Neural cell (in vitro differentiated cells): ENCODE data around the gene TMEM80. TPM values are rescaled to one million over a fixed set of nuclear protein-coding genes. Genes with fewer than 3 reads are reported as not detected.

Experiments used
- H2AFZ ChIP-seq: fragments of 200-600, 300-800 bp; sonication (generic), shearing (Covaris generic); 2 replicates; pipeline ENCODE4 v1.6.0; 2014; ENCODE audit warnings: low read depth, mild to moderate bottlenecking, antibody characterized with exemption, low read length, moderate library complexity
- H3F3A ChIP-seq: fragments of 200-600 bp; shearing (Covaris generic); 2 replicates; pipeline ENCODE4 v1.6.1; 2016; ENCODE audit warnings: mild to moderate bottlenecking, moderate library complexity, mixed read lengths, antibody characterized with exemption, low read length; ENCODE audit not compliant: insufficient read depth, poor library complexity, severe bottlenecking
- H3K27ac ChIP-seq: fragments of 200-600, 300-800 bp; sonication (generic), shearing (Covaris generic); 2 replicates; pipeline ENCODE4 v1.5.1; 2014; ENCODE audit warnings: mild to moderate bottlenecking, low read length, moderate library complexity
- H3K27me3 ChIP-seq: fragments of 300-800, 200-600 bp; sonication (generic), shearing (Covaris generic); 2 replicates; pipeline ENCODE4 v1.6.0; 2014; ENCODE audit warnings: mild to moderate bottlenecking, low read depth, low read length, moderate library complexity; ENCODE audit not compliant: insufficient read depth
- H3K36me3 ChIP-seq: fragments of 300-800, 200-600 bp; sonication (generic), shearing (Covaris generic); 2 replicates; pipeline ENCODE4 v1.5.1; 2014; ENCODE audit warnings: mild to moderate bottlenecking, antibody characterized with exemption, low read length, moderate library complexity; ENCODE audit not compliant: insufficient read depth
- H3K4me2 ChIP-seq: fragments of 300-800, 200-600 bp; sonication (generic), shearing (Covaris generic); 2 replicates; pipeline ENCODE4 v1.6.0; 2014; ENCODE audit warnings: mild to moderate bottlenecking, low read length
- H3K4me3 ChIP-seq: fragments of 300-800, 200-600 bp; sonication (generic), shearing (Covaris generic); 2 replicates; pipeline ENCODE4 v1.5.1; 2014; ENCODE audit warnings: mild to moderate bottlenecking, low read length, moderate library complexity
- H3K79me2 ChIP-seq: fragments of 200-600 bp; shearing (Covaris generic); replicated peaks from 2 replicates; pipeline ENCODE4 v1.6.0; 2014; ENCODE audit warnings: mild to moderate bottlenecking, low read length, moderate library complexity; ENCODE audit not compliant: insufficient read depth
- H3K9ac ChIP-seq: fragments of 300-800, 200-600 bp; sonication (generic), shearing (Covaris generic); 2 replicates; pipeline ENCODE4 v1.6.1; 2016; ENCODE audit warnings: mild to moderate bottlenecking, low read length, mixed read lengths
- H3K9me2 ChIP-seq: fragments of 200-600 bp; shearing (Covaris generic); 2 replicates; pipeline ENCODE4 v1.6.1; 2016; ENCODE audit warnings: mild to moderate bottlenecking, low read length, mixed read lengths; ENCODE audit not compliant: insufficient read depth
- H3K9me3 ChIP-seq: fragments of 200-600, 300-800 bp; sonication (generic), shearing (Covaris generic); 2 replicates; pipeline ENCODE4 v1.6.1; 2016; ENCODE audit warnings: mild to moderate bottlenecking, mixed run types, low read length, moderate library complexity, mixed read lengths
- H4K20me1 ChIP-seq: fragments of 200-600 bp; shearing (Covaris generic); 2 replicates; pipeline ENCODE4 v1.6.1; 2016; ENCODE audit warnings: mild to moderate bottlenecking, mixed run types; ENCODE audit not compliant: insufficient read depth
- CTCF ChIP-seq: fragments of 450-650 bp; IDR thresholded peaks from 2 replicates; pipeline ENCODE4 v1.5.1; 2014; ENCODE audit warnings: antibody characterized with exemption, mild to moderate bottlenecking, moderate library complexity; ENCODE audit not compliant: poor library complexity, severe bottlenecking
- EP300 ChIP-seq: fragments of 450-650 bp; conservative IDR thresholded peaks from 2 replicates; pipeline ENCODE4 v1.6.1; 2014; ENCODE audit warnings: antibody characterized with exemption, mild to moderate bottlenecking, moderate library complexity; ENCODE audit not compliant: poor library complexity, severe bottlenecking
- EZH2 ChIP-seq: fragments of 200-600, 300-800 bp; shearing (Covaris generic), sonication (generic); IDR thresholded peaks from 2 replicates; pipeline ENCODE4 v1.6.1; 2014; ENCODE audit warnings: antibody characterized with exemption, low read length, borderline replicate concordance, mild to moderate bottlenecking; ENCODE audit not compliant: insufficient read depth, poor library complexity, severe bottlenecking
- MXI1 ChIP-seq: fragments of 450-650 bp; conservative IDR thresholded peaks from 2 replicates; pipeline ENCODE4 v1.6.1; 2014; ENCODE audit warnings: antibody characterized with exemption, mild to moderate bottlenecking; ENCODE audit not compliant: poor library complexity, severe bottlenecking
- POLR2AphosphoS5 ChIP-seq: IDR thresholded peaks from 2 replicates; pipeline ENCODE4 v1.6.1; 2012
- RAD21 ChIP-seq: fragments of 450-650 bp; conservative IDR thresholded peaks from 2 replicates; pipeline ENCODE4 v1.6.1; 2014; ENCODE audit warnings: antibody characterized with exemption, mild to moderate bottlenecking, moderate library complexity
- REST ChIP-seq: IDR thresholded peaks from 2 replicates; pipeline ENCODE4 v1.6.1; 2012; ENCODE audit warnings: borderline replicate concordance
- SMC3 ChIP-seq: fragments of 450-650 bp; conservative IDR thresholded peaks from 2 replicates; pipeline ENCODE4 v1.6.1; 2014; ENCODE audit warnings: antibody characterized with exemption, mild to moderate bottlenecking, moderate library complexity; ENCODE audit not compliant: poor library complexity
- TAF1 ChIP-seq: IDR thresholded peaks from 2 replicates; pipeline ENCODE4 v1.6.1; 2012; ENCODE audit warnings: low read depth
- polyA plus RNA-seq: library from polyadenylated mRNA; depleted of rRNA; stranded (reverse); fragments of >200 nt; gene quantifications from 2 replicates; pipeline ENCODE4 v1.2.3, GENCODE V29; 2014

The TMEM80 gene
- polyA plus RNA-seq, 1 donor from 2014 or later = 23.1 TPM

- Histone ChIP-seq H3F3A (no peaks in the 10 kb centered on the region), H4K20me1 (no peaks in the 10 kb centered on the region), H3K4me2 (no peak overlapping the region), H3K79me2 (peaks cover 3% of the 10 kb centered on the region), H3K9ac (no peak overlapping the region), H3K27me3 (no peaks in the 10 kb centered on the region), H3K27ac (no peak overlapping the region), H3K9me3 (no peaks in the 10 kb centered on the region), H3K36me3 (no peaks in the 10 kb centered on the region), H3K4me3 (no peak overlapping the region), H2AFZ (no peak overlapping the region), H3K9me2 (no peaks in the 10 kb centered on the region)
- TF ChIP-seq REST = no peak
- TF ChIP-seq EZH2 = no peak
- no peak for TF ChIP-seq EP300
Measured at GRCh38 chr11:687751-688150, 7.9 kb upstream of the TMEM80 start.

- no peaks in the 10 kb centered on the region for H4K20me1 ChIP-seq
- H3K79me2 ChIP-seq = peaks cover 13% of the 10 kb centered on the region
- no peak overlapping the region for H2AFZ ChIP-seq
- no peak overlapping the region for H3K9ac ChIP-seq
- H3K27ac ChIP-seq = no peak overlapping the region
- H3K9me3 ChIP-seq = no peaks in the 10 kb centered on the region
- no peaks in the 10 kb centered on the region for H3K36me3 ChIP-seq
- H3K4me3 ChIP-seq = no peak overlapping the region
- H3K4me2 ChIP-seq = no peak overlapping the region
- H3K27me3 ChIP-seq = no peaks in the 10 kb centered on the region
- no peaks in the 10 kb centered on the region for H3F3A ChIP-seq
- no peak for TF ChIP-seq SMC3
- TF ChIP-seq REST = no peak
- no peak for TF ChIP-seq POLR2AphosphoS5
- no peak for TF ChIP-seq TAF1
- no peak for TF ChIP-seq EP300
- no peak for TF ChIP-seq CTCF
- no peak for TF ChIP-seq MXI1
- TF ChIP-seq RAD21 = no peak
- no peak for TF ChIP-seq EZH2
- no peaks in the 10 kb centered on the region for H3K9me2 ChIP-seq
Measured at GRCh38 chr11:688681-689080, 6.9 kb upstream of the TMEM80 start.
